Glutamatergic neuron (in vitro differentiated cells): ENCODE measurements around the gene HSPB8. TPM values are rescaled to one million over a fixed set of nuclear protein-coding genes. Genes with fewer than 3 reads are reported as not detected.

ENCODE experiments used
- DNase-seq: peaks from one replicate; pipeline ENCODE4 v3.0.0; 2022
- H3K27ac Mint-ChIP-seq: one replicate; pipeline ENCODE4 v1.8.0; 2020; ENCODE audit warnings: mild to moderate bottlenecking, mixed read lengths, inconsistent platforms; ENCODE audit not compliant: unreplicated experiment
- H3K27me3 Mint-ChIP-seq: one replicate; pipeline ENCODE4 v1.8.0; 2020; ENCODE audit warnings: mild to moderate bottlenecking, moderate library complexity, mixed read lengths, inconsistent platforms; ENCODE audit not compliant: unreplicated experiment
- H3K36me3 Mint-ChIP-seq: one replicate; pipeline ENCODE4 v1.8.0; 2020; ENCODE audit warnings: mild to moderate bottlenecking, mixed read lengths, inconsistent platforms; ENCODE audit not compliant: unreplicated experiment
- H3K4me1 Mint-ChIP-seq: one replicate; pipeline ENCODE4 v1.8.0; 2020; ENCODE audit warnings: mild to moderate bottlenecking, low read depth, mixed read lengths, inconsistent platforms; ENCODE audit not compliant: unreplicated experiment
- H3K4me3 Mint-ChIP-seq: one replicate; pipeline ENCODE4 v1.8.0; 2020; ENCODE audit warnings: mild to moderate bottlenecking, mixed read lengths, inconsistent platforms; ENCODE audit not compliant: unreplicated experiment
- H3K9me3 Mint-ChIP-seq: one replicate; pipeline ENCODE4 v1.8.0; 2020; ENCODE audit warnings: mild to moderate bottlenecking, moderate library complexity, mixed read lengths, inconsistent platforms; ENCODE audit not compliant: unreplicated experiment
- total RNA-seq: library from RNA; stranded (reverse); fragmentation: NEBNext Ultra II Directional; extraction: Animal tissue kit (Norgen Biotek cat#: 25700); gene quantifications from one replicate; pipeline ENCODE4 v1.2.1, GENCODE V29; 2021; ENCODE audit not compliant: unreplicated experiment
- TF ChIP-seq, protein P1 (sequence below): fragments of 200-600 bp; sonication (generic); IDR thresholded peaks from one replicate; pipeline ENCODE4 v1.5.0; 2021; ENCODE audit not compliant: partially characterized antibody, unreplicated experiment

HSPB8 gene
- total RNA-seq, 1 donor from 2014 or later = 0.32 TPM

- TF ChIP-seq, protein P1, sequence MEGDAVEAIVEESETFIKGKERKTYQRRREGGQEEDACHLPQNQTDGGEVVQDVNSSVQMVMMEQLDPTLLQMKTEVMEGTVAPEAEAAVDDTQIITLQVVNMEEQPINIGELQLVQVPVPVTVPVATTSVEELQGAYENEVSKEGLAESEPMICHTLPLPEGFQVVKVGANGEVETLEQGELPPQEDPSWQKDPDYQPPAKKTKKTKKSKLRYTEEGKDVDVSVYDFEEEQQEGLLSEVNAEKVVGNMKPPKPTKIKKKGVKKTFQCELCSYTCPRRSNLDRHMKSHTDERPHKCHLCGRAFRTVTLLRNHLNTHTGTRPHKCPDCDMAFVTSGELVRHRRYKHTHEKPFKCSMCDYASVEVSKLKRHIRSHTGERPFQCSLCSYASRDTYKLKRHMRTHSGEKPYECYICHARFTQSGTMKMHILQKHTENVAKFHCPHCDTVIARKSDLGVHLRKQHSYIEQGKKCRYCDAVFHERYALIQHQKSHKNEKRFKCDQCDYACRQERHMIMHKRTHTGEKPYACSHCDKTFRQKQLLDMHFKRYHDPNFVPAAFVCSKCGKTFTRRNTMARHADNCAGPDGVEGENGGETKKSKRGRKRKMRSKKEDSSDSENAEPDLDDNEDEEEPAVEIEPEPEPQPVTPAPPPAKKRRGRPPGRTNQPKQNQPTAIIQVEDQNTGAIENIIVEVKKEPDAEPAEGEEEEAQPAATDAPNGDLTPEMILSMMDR = no peak
- no peak overlapping the region for H3K4me3 Mint-ChIP-seq
- no peak for DNase-seq
- H3K27me3 Mint-ChIP-seq = peaks cover 4% of the 10 kb centered on the region
- H3K4me1 Mint-ChIP-seq = peaks cover 2% of the 10 kb centered on the region
- no peaks in the 10 kb centered on the region for H3K36me3 Mint-ChIP-seq
- H3K9me3 Mint-ChIP-seq = peaks cover under 1% of the 10 kb centered on the region
- no peak overlapping the region for H3K27ac Mint-ChIP-seq
Observed at GRCh38 chr12:119183942-119184695, 5.4 kb downstream of the HSPB8 start.

GRCh38 chr12:119195256-119195655, 16.5 kb downstream of the HSPB8 start:
- H3K27me3 Mint-ChIP-seq = no peaks in the 10 kb centered on the region
- no peak for DNase-seq
- no peaks in the 10 kb centered on the region for H3K36me3 Mint-ChIP-seq
- H3K4me3 Mint-ChIP-seq = no peak overlapping the region
- H3K9me3 Mint-ChIP-seq = peaks cover 3% of the 10 kb centered on the region
- H3K4me1 Mint-ChIP-seq = no peaks in the 10 kb centered on the region
- no peak overlapping the region for H3K27ac Mint-ChIP-seq
- TF ChIP-seq, protein P1 = no peak

- peaks cover 3% of the 10 kb centered on the region for H3K9me3 Mint-ChIP-seq
Observed at GRCh38 chr12:119198440-119198839, 19.7 kb downstream of the HSPB8 start.

DNA sequence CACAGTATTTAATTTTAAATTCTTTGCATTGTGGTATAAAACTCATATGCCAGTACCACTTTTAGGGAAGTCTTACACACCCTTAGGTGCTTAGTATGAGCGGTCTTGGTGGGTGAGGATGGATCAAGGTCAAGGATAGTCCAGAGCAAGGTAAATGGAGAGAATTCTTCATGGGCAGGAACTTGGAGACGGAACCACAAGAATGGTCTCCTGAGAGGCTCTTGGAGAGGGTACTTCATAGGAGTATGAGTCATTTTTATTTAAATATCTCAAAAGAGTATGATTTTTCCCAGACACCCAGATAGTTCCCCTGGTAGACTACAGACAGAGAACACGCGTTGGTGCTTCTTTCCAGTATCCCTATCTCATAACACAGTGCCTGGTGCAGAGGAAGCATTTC, 21.9 kb downstream of the HSPB8 start:
- peaks cover 3% of the 10 kb centered on the region for H3K4me1 Mint-ChIP-seq

More at GRCh38 chr12:119198440-119198839, 19.7 kb downstream of the HSPB8 start:
- Mint-ChIP-seq H3K4me3 (no peak overlapping the region), H3K27ac (no peak overlapping the region), H3K4me1 (no peaks in the 10 kb centered on the region), H3K27me3 (peaks cover 6% of the 10 kb centered on the region), H3K36me3 (no peaks in the 10 kb centered on the region)
- TF ChIP-seq, protein P1 = no peak
- no peak for DNase-seq

More for the DNA sequence above, 21.9 kb downstream of the HSPB8 start:
- no peak overlapping the region for H3K4me3 Mint-ChIP-seq
- H3K27ac Mint-ChIP-seq = no peak overlapping the region
- TF ChIP-seq, protein P1 = no peak
- H3K27me3 Mint-ChIP-seq = peaks cover 9% of the 10 kb centered on the region
- DNase-seq = no peak
- H3K36me3 Mint-ChIP-seq = no peaks in the 10 kb centered on the region
- H3K9me3 Mint-ChIP-seq = no peaks in the 10 kb centered on the region
